Neural cell (in vitro differentiated cells): ENCODE measurements around the gene PROX2. TPM values are rescaled to one million over a fixed set of nuclear protein-coding genes. Genes with fewer than 3 reads are reported as not detected.

ENCODE experiments used
- H2AFZ ChIP-seq: fragments of 200-600, 300-800 bp; sonication (generic), shearing (Covaris generic); 2 replicates; pipeline ENCODE4 v1.6.0; 2014; ENCODE audit warnings: low read depth, mild to moderate bottlenecking, antibody characterized with exemption, low read length, moderate library complexity
- H3F3A ChIP-seq: fragments of 200-600 bp; shearing (Covaris generic); 2 replicates; pipeline ENCODE4 v1.6.1; 2016; ENCODE audit warnings: mild to moderate bottlenecking, moderate library complexity, mixed read lengths, antibody characterized with exemption, low read length; ENCODE audit not compliant: insufficient read depth, poor library complexity, severe bottlenecking
- H3K27ac ChIP-seq: fragments of 200-600, 300-800 bp; sonication (generic), shearing (Covaris generic); 2 replicates; pipeline ENCODE4 v1.5.1; 2014; ENCODE audit warnings: mild to moderate bottlenecking, low read length, moderate library complexity
- H3K27me3 ChIP-seq: fragments of 300-800, 200-600 bp; sonication (generic), shearing (Covaris generic); 2 replicates; pipeline ENCODE4 v1.6.0; 2014; ENCODE audit warnings: mild to moderate bottlenecking, low read depth, low read length, moderate library complexity; ENCODE audit not compliant: insufficient read depth
- H3K36me3 ChIP-seq: fragments of 300-800, 200-600 bp; sonication (generic), shearing (Covaris generic); 2 replicates; pipeline ENCODE4 v1.5.1; 2014; ENCODE audit warnings: mild to moderate bottlenecking, antibody characterized with exemption, low read length, moderate library complexity; ENCODE audit not compliant: insufficient read depth
- H3K4me2 ChIP-seq: fragments of 300-800, 200-600 bp; sonication (generic), shearing (Covaris generic); 2 replicates; pipeline ENCODE4 v1.6.0; 2014; ENCODE audit warnings: mild to moderate bottlenecking, low read length
- H3K4me3 ChIP-seq: fragments of 300-800, 200-600 bp; sonication (generic), shearing (Covaris generic); 2 replicates; pipeline ENCODE4 v1.5.1; 2014; ENCODE audit warnings: mild to moderate bottlenecking, low read length, moderate library complexity
- H3K79me2 ChIP-seq: fragments of 200-600 bp; shearing (Covaris generic); replicated peaks from 2 replicates; pipeline ENCODE4 v1.6.0; 2014; ENCODE audit warnings: mild to moderate bottlenecking, low read length, moderate library complexity; ENCODE audit not compliant: insufficient read depth
- H3K9ac ChIP-seq: fragments of 300-800, 200-600 bp; sonication (generic), shearing (Covaris generic); 2 replicates; pipeline ENCODE4 v1.6.1; 2016; ENCODE audit warnings: mild to moderate bottlenecking, low read length, mixed read lengths
- H3K9me2 ChIP-seq: fragments of 200-600 bp; shearing (Covaris generic); 2 replicates; pipeline ENCODE4 v1.6.1; 2016; ENCODE audit warnings: mild to moderate bottlenecking, low read length, mixed read lengths; ENCODE audit not compliant: insufficient read depth
- H3K9me3 ChIP-seq: fragments of 200-600, 300-800 bp; sonication (generic), shearing (Covaris generic); 2 replicates; pipeline ENCODE4 v1.6.1; 2016; ENCODE audit warnings: mild to moderate bottlenecking, mixed run types, low read length, moderate library complexity, mixed read lengths
- H4K20me1 ChIP-seq: fragments of 200-600 bp; shearing (Covaris generic); 2 replicates; pipeline ENCODE4 v1.6.1; 2016; ENCODE audit warnings: mild to moderate bottlenecking, mixed run types; ENCODE audit not compliant: insufficient read depth
- EP300 ChIP-seq: fragments of 450-650 bp; conservative IDR thresholded peaks from 2 replicates; pipeline ENCODE4 v1.6.1; 2014; ENCODE audit warnings: antibody characterized with exemption, mild to moderate bottlenecking, moderate library complexity; ENCODE audit not compliant: poor library complexity, severe bottlenecking
- EZH2 ChIP-seq: fragments of 200-600, 300-800 bp; shearing (Covaris generic), sonication (generic); IDR thresholded peaks from 2 replicates; pipeline ENCODE4 v1.6.1; 2014; ENCODE audit warnings: antibody characterized with exemption, low read length, borderline replicate concordance, mild to moderate bottlenecking; ENCODE audit not compliant: insufficient read depth, poor library complexity, severe bottlenecking
- MXI1 ChIP-seq: fragments of 450-650 bp; conservative IDR thresholded peaks from 2 replicates; pipeline ENCODE4 v1.6.1; 2014; ENCODE audit warnings: antibody characterized with exemption, mild to moderate bottlenecking; ENCODE audit not compliant: poor library complexity, severe bottlenecking
- POLR2AphosphoS5 ChIP-seq: IDR thresholded peaks from 2 replicates; pipeline ENCODE4 v1.6.1; 2012
- RAD21 ChIP-seq: fragments of 450-650 bp; conservative IDR thresholded peaks from 2 replicates; pipeline ENCODE4 v1.6.1; 2014; ENCODE audit warnings: antibody characterized with exemption, mild to moderate bottlenecking, moderate library complexity
- SMC3 ChIP-seq: fragments of 450-650 bp; conservative IDR thresholded peaks from 2 replicates; pipeline ENCODE4 v1.6.1; 2014; ENCODE audit warnings: antibody characterized with exemption, mild to moderate bottlenecking, moderate library complexity; ENCODE audit not compliant: poor library complexity
- TAF1 ChIP-seq: IDR thresholded peaks from 2 replicates; pipeline ENCODE4 v1.6.1; 2012; ENCODE audit warnings: low read depth
- polyA plus RNA-seq: library from polyadenylated mRNA; depleted of rRNA; stranded (reverse); fragments of >200 nt; gene quantifications from 2 replicates; pipeline ENCODE4 v1.2.3, GENCODE V29; 2014
- TF ChIP-seq, protein P1 (sequence below): IDR thresholded peaks from 2 replicates; pipeline ENCODE4 v1.6.1; 2012; ENCODE audit warnings: borderline replicate concordance
- TF ChIP-seq, protein P2 (sequence below): fragments of 450-650 bp; IDR thresholded peaks from 2 replicates; pipeline ENCODE4 v1.5.1; 2014; ENCODE audit warnings: antibody characterized with exemption, mild to moderate bottlenecking, moderate library complexity; ENCODE audit not compliant: poor library complexity, severe bottlenecking

PROX2 gene
- polyA plus RNA-seq, 1 donor from 2014 or later = not detected

DNA sequence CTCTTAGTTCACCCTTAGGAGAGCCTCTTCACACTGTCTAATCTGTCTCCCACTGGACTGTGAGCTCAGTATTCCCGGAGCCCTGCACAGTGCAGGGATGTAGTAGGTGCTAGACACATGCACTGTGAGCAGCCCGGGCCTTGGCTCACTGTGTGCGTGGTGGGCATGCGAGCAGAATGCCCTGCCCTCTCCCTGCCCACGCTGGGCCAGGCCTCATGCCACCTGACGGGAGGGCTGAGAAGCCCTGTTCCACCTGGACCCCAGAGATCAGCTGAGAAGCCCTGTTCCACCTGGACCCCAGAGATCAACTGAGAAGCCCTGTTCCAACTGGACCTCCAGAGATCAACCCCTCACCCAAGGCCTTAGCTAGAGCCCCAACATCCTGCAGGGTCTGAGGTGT, 36.2 kb upstream of the PROX2 start:
- no peak overlapping the region for H3K9ac ChIP-seq
- no peaks in the 10 kb centered on the region for H3K36me3 ChIP-seq
- TF ChIP-seq EZH2 (no peak), TAF1 (no peak), SMC3 (no peak), RAD21 (no peak), POLR2AphosphoS5 (no peak)
- TF ChIP-seq, protein P1, sequence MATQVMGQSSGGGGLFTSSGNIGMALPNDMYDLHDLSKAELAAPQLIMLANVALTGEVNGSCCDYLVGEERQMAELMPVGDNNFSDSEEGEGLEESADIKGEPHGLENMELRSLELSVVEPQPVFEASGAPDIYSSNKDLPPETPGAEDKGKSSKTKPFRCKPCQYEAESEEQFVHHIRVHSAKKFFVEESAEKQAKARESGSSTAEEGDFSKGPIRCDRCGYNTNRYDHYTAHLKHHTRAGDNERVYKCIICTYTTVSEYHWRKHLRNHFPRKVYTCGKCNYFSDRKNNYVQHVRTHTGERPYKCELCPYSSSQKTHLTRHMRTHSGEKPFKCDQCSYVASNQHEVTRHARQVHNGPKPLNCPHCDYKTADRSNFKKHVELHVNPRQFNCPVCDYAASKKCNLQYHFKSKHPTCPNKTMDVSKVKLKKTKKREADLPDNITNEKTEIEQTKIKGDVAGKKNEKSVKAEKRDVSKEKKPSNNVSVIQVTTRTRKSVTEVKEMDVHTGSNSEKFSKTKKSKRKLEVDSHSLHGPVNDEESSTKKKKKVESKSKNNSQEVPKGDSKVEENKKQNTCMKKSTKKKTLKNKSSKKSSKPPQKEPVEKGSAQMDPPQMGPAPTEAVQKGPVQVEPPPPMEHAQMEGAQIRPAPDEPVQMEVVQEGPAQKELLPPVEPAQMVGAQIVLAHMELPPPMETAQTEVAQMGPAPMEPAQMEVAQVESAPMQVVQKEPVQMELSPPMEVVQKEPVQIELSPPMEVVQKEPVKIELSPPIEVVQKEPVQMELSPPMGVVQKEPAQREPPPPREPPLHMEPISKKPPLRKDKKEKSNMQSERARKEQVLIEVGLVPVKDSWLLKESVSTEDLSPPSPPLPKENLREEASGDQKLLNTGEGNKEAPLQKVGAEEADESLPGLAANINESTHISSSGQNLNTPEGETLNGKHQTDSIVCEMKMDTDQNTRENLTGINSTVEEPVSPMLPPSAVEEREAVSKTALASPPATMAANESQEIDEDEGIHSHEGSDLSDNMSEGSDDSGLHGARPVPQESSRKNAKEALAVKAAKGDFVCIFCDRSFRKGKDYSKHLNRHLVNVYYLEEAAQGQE = no peak
- TF ChIP-seq, protein P2, sequence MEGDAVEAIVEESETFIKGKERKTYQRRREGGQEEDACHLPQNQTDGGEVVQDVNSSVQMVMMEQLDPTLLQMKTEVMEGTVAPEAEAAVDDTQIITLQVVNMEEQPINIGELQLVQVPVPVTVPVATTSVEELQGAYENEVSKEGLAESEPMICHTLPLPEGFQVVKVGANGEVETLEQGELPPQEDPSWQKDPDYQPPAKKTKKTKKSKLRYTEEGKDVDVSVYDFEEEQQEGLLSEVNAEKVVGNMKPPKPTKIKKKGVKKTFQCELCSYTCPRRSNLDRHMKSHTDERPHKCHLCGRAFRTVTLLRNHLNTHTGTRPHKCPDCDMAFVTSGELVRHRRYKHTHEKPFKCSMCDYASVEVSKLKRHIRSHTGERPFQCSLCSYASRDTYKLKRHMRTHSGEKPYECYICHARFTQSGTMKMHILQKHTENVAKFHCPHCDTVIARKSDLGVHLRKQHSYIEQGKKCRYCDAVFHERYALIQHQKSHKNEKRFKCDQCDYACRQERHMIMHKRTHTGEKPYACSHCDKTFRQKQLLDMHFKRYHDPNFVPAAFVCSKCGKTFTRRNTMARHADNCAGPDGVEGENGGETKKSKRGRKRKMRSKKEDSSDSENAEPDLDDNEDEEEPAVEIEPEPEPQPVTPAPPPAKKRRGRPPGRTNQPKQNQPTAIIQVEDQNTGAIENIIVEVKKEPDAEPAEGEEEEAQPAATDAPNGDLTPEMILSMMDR = no peak
- H3K79me2 ChIP-seq = no peaks in the 10 kb centered on the region
- no peaks in the 10 kb centered on the region for H3K9me2 ChIP-seq
- H2AFZ ChIP-seq = no peak overlapping the region
- no peaks in the 10 kb centered on the region for H3K27me3 ChIP-seq
- no peaks in the 10 kb centered on the region for H3F3A ChIP-seq
- no peak overlapping the region for H3K4me2 ChIP-seq
- no peak overlapping the region for H3K4me3 ChIP-seq
- no peaks in the 10 kb centered on the region for H3K9me3 ChIP-seq
- no peak overlapping the region for H3K27ac ChIP-seq
- H4K20me1 ChIP-seq = no peaks in the 10 kb centered on the region

DNA sequence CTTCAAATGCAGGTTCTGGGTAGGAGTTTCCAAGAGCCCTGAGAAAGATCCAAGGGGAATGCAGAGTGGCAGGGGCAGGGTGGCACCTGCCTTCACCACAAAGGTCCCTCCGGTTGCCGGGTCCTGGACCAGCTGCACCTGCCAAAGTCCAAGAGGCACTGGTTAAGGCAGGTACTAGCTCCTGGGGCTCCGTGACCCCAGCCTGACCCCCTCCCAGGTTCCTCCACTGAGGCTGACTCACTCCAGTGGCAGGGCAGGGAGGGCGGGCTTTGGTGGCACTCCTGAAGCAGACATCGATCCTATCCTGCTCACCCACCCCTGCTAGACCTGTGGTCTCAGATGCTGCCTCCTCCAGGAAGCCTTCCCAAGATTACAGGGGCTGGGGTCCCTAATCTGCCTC, 35.8 kb upstream of the PROX2 start:
- Histone ChIP-seq H3K9me3 (no peaks in the 10 kb centered on the region), H3K36me3 (no peaks in the 10 kb centered on the region)
- TF ChIP-seq MXI1 = no peak
- no peak for TF ChIP-seq TAF1
- no peak for TF ChIP-seq RAD21
- TF ChIP-seq, protein P2 = no peak
- no peak for TF ChIP-seq EP300
- TF ChIP-seq, protein P1 = no peak

More for the DNA sequence above, 35.8 kb upstream of the PROX2 start:
- Histone ChIP-seq H3K79me2 (no peaks in the 10 kb centered on the region), H4K20me1 (no peaks in the 10 kb centered on the region), H3K4me3 (no peak overlapping the region), H3K9ac (no peak overlapping the region), H3K27me3 (no peaks in the 10 kb centered on the region), H3K4me2 (no peak overlapping the region), H3F3A (no peaks in the 10 kb centered on the region), H2AFZ (no peak overlapping the region), H3K27ac (no peak overlapping the region), H3K9me2 (no peaks in the 10 kb centered on the region)
